ENCODE results near the gene NHERF1.

DNA sequence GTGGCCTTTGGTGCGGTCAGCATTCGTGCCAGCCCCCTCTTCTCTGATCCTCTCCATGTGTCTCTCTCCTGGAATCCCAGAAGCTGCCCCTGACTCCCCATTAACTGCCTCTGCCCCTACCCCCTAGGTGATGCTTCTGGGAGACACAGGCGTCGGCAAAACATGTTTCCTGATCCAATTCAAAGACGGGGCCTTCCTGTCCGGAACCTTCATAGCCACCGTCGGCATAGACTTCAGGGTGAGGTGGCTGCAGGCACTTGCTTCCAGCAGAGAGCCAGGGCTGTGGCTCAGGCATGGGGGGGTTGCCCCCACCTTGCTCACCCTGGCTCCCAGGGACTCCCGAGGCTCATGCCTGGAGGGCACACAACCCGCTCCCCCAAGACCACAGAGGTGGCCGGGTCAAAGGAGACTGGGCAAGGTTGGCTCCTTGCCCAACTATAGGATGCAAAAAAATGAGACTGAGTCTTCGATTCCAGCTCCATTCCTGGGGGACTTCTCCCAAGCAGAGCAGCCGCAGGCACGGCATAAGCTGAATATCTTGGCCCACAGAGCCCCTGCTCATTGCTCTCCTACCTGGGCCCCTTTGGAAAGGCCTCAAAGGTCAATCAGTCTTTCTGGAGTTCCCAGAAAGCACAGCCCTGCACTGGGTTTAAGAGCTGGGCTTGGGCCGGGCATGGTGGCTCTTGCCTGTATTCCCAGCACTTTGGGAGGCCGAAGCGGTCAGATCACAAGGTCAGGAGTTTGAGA is 7.6 kb upstream of the NHERF1 start:
- TF ChIP-seq, protein P1, sequence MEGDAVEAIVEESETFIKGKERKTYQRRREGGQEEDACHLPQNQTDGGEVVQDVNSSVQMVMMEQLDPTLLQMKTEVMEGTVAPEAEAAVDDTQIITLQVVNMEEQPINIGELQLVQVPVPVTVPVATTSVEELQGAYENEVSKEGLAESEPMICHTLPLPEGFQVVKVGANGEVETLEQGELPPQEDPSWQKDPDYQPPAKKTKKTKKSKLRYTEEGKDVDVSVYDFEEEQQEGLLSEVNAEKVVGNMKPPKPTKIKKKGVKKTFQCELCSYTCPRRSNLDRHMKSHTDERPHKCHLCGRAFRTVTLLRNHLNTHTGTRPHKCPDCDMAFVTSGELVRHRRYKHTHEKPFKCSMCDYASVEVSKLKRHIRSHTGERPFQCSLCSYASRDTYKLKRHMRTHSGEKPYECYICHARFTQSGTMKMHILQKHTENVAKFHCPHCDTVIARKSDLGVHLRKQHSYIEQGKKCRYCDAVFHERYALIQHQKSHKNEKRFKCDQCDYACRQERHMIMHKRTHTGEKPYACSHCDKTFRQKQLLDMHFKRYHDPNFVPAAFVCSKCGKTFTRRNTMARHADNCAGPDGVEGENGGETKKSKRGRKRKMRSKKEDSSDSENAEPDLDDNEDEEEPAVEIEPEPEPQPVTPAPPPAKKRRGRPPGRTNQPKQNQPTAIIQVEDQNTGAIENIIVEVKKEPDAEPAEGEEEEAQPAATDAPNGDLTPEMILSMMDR (IDR thresholded peaks at IDR 0.05), result no peak
- no peak for TF ChIP-seq POLR2A (IDR thresholded peaks at IDR 0.05)

Data from breast epithelium (tissue), 3 donors.